Esophagus muscularis mucosa (tissue), 4 donors: Measurements from ENCODE around the gene BEST2. TPM values are rescaled to one million over a fixed set of nuclear protein-coding genes. Genes with fewer than 3 reads are reported as not detected.

Experiments used
- DNase-seq: peaks from one replicate; pipeline ENCODE4 v3.0.0-alpha.2; 2017; ENCODE audit errors: extremely low spot score
- H3K27ac ChIP-seq, 4 donors: fragments of 200-600 bp; sonication (generic); replicated peaks in 1 of 4; 1 replicate in 3 of 4; 2 replicates in 1 of 4; pipeline ENCODE4 v1.5.1; 2016 to 2019; ENCODE audit warnings: mild to moderate bottlenecking in 1 of 4
- H3K27me3 ChIP-seq, 4 donors: fragments of 200-600 bp; sonication (generic); one replicate each; pipeline versions ENCODE4 v1.5.1 to v1.6.0; 2016 to 2019
- H3K36me3 ChIP-seq, 4 donors: fragments of 200-600 bp; sonication (generic); one replicate each; pipeline ENCODE4 v1.5.1; 2016 to 2019
- H3K4me1 ChIP-seq, 4 donors: fragments of 200-600 bp; sonication (generic); one replicate each; pipeline ENCODE4 v1.5.1; 2016 to 2019
- H3K4me3 ChIP-seq, 4 donors: fragments of 200-600 bp; sonication (generic); 1 replicate in 2 of 4; 2 replicates in 2 of 4; pipeline ENCODE4 v1.5.1; 2016 to 2019; ENCODE audit warnings: mild to moderate bottlenecking in 4 of 4, moderate library complexity in 1 of 4
- H3K9me3 ChIP-seq, 4 donors: fragments of 200-600 bp; sonication (generic); 1 replicate in 3 of 4; 2 replicates in 1 of 4; pipeline ENCODE4 v1.5.1; 2016 to 2019
- CTCF ChIP-seq, 3 experiments: fragments of 200-600 bp in 2 of 3; fragments of 450-650 bp in 1 of 3; sonication (generic) in 2 of 3; IDR thresholded peaks; one replicate each; pipeline ENCODE4 v1.5.1; 2017 to 2019; ENCODE audit warnings: antibody characterized with exemption in 3 of 3, mild to moderate bottlenecking in 2 of 3, moderate library complexity in 1 of 3
- EP300 ChIP-seq: sonication (generic); formaldehyde crosslinking; IDR thresholded peaks from one replicate; pipeline ENCODE4 v1.6.1; 2017; ENCODE audit warnings: antibody characterized with exemption
- POLR2A ChIP-seq: fragments of 450-650 bp; IDR thresholded peaks from one replicate; pipeline ENCODE4 v1.6.1; 2017; ENCODE audit warnings: antibody characterized with exemption, moderate library complexity, mild to moderate bottlenecking, low read depth
- POLR2AphosphoS5 ChIP-seq, 2 donors: sonication (generic); formaldehyde crosslinking; IDR thresholded peaks; one replicate each; pipeline ENCODE4 v1.6.1; 2017; ENCODE audit warnings: antibody characterized with exemption in 2 of 2
- WGBS: methylation state at CpG from one replicate; pipeline ENCODE4 v1.1.5; 2018; 5-methylcytosine and 5-hydroxymethylcytosine counted together
- intact Hi-C: fragments of 100-400 bp; cut with DNase I; formaldehyde crosslinking; loops from one replicate; pipeline ENCODE4 v1.15.1; 2023
- total RNA-seq, 4 donors: library from RNA; depleted of rRNA; stranded (reverse); fragments of >200 nt; gene quantifications; one replicate each; pipeline versions ENCODE4 v1.1.0 to v1.2.1, GENCODE V29; 2016

Gene BEST2
- total RNA-seq, 4 donors from 2014 or later: not detected

GRCh38 chr19:12784871-12785430, 33.4 kb downstream of the BEST2 start:
- intact Hi-C loops: no loop called here
- no peaks in the 10 kb centered on the region for H3K9me3 ChIP-seq
- WGBS: 52% methylated on average over 4 of the region's 5 CpGs
- TF ChIP-seq POLR2A (no peak), EP300 (no peak), POLR2AphosphoS5 (IDR thresholded peaks at IDR 0.05) (no peak), CTCF (IDR thresholded peaks at IDR 0.05) (no peak)
- no peaks in the 10 kb centered on the region for H3K27me3 ChIP-seq
- no peaks in the 10 kb centered on the region for H3K36me3 ChIP-seq
- H3K4me3 ChIP-seq: peak overlapping the region in 1 of 4 donors; percentile 1
- DNase-seq: no peak
- peaks cover 58 to 85% (median 74%) of the 10 kb centered on the region in 4 donors for H3K4me1 ChIP-seq
- peak overlapping the region; percentile 97 to 99 (median 99) for H3K27ac ChIP-seq

GRCh38 chr19:12785431-12786031, 33.9 kb downstream of the BEST2 start:
- H3K9me3 ChIP-seq: no peaks in the 10 kb centered on the region
- H3K36me3 ChIP-seq: no peaks in the 10 kb centered on the region
- no peaks in the 10 kb centered on the region for H3K27me3 ChIP-seq
- 69% methylated on average over 4 of the region's 4 CpGs for WGBS
- TF ChIP-seq POLR2A (no peak), POLR2AphosphoS5 (IDR thresholded peaks at IDR 0.05) (no peak), CTCF (IDR thresholded peaks at IDR 0.05) (no peak), EP300 (no peak)
- peak overlapping the region; percentile 97 to 99 (median 99) for H3K27ac ChIP-seq
- intact Hi-C loops: no loop called here
- peak overlapping the region in 1 of 4 donors; percentile 1 for H3K4me3 ChIP-seq
- no peak for DNase-seq
- H3K4me1 ChIP-seq: peaks cover 59 to 86% (median 77%) of the 10 kb centered on the region in 4 donors

- Histone ChIP-seq H3K4me3 (no peak overlapping the region), H3K27ac (peak overlapping the region; percentile 97 to 99 (median 99)), H3K27me3 (no peaks in the 10 kb centered on the region), H3K36me3 (no peaks in the 10 kb centered on the region), H3K9me3 (peaks cover 0 to 1% (median 0%) of the 10 kb centered on the region in 4 donors), H3K4me1 (peaks cover 63 to 92% (median 84%) of the 10 kb centered on the region in 4 donors)
- no peak for DNase-seq
- 60% methylated on average over 6 of the region's 18 CpGs for WGBS
- no peak for TF ChIP-seq POLR2A
- TF ChIP-seq POLR2AphosphoS5 (IDR thresholded peaks at IDR 0.05): no peak
- no peak for TF ChIP-seq EP300
- no peak for TF ChIP-seq CTCF (IDR thresholded peaks at IDR 0.05)
- intact Hi-C loops: no loop called here
Measured at GRCh38 chr19:12786141-12786870, 34.7 kb downstream of the BEST2 start.

GRCh38 chr19:12786952-12787351, 35.4 kb downstream of the BEST2 start:
- intact Hi-C loops: no loop called here
- Histone ChIP-seq H3K36me3 (no peaks in the 10 kb centered on the region), H3K9me3 (peaks cover 0 to 3% (median 0%) of the 10 kb centered on the region in 4 donors), H3K27me3 (no peaks in the 10 kb centered on the region), H3K27ac (peak overlapping the region; percentile 97 to 99 (median 99)), H3K4me3 (no peak overlapping the region), H3K4me1 (peaks cover 58 to 86% (median 80%) of the 10 kb centered on the region in 4 donors)
- DNase-seq: no peak
- TF ChIP-seq CTCF (IDR thresholded peaks at IDR 0.05) (no peak), POLR2AphosphoS5 (IDR thresholded peaks at IDR 0.05) (no peak), EP300 (no peak), POLR2A (no peak)
- 100% methylated on average over 2 of the region's 3 CpGs for WGBS
